ENCODE data around the gene JMJD8.
"Not testable (repeated sequence)": the region's sequence is repeated elsewhere in the genome, so short reads cannot be mapped to it uniquely, and the experiment has no call there.

Gene JMJD8

DNA sequence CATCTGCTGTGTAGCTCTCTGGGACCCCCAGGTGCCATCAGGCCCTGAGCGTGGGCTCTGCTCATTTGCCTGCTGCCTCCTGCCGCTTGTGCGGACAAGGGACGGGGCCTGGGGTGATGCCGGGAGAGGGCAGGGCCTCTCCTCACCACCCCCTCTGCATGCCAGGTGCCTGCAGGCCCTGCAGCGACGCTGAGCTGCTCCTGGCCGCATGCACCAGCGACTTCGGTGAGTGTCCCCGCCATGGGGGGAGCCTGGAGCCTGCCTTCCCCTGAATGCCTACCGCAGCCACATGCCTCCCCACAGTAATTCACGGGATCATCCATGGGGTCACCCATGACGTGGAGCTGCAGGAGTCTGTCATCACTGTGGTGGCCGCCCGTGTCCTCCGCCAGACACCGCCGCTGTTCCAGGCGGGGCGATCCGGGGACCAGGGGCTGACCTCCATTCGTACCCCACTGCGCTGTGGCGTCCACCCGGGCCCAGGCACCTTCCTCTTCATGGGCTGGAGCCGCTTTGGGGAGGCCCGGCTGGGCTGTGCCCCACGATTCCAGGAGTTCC, 32.7 kb upstream of the JMJD8 start:
- H3K9me3 Mint-ChIP-seq, result no peaks in the 10 kb centered on the region
- H3K4me1 Mint-ChIP-seq (ENCODE audit: low read depth), result peaks cover 27% of the 10 kb centered on the region
- peak overlapping the region; percentile 67 for H3K4me3 Mint-ChIP-seq
- no peak overlapping the region for H3K27ac Mint-ChIP-seq
- no peaks in the 10 kb centered on the region for H3K36me3 Mint-ChIP-seq (ENCODE audit: low read depth)
- peaks cover 12% of the 10 kb centered on the region for H3K27me3 Mint-ChIP-seq

DNA sequence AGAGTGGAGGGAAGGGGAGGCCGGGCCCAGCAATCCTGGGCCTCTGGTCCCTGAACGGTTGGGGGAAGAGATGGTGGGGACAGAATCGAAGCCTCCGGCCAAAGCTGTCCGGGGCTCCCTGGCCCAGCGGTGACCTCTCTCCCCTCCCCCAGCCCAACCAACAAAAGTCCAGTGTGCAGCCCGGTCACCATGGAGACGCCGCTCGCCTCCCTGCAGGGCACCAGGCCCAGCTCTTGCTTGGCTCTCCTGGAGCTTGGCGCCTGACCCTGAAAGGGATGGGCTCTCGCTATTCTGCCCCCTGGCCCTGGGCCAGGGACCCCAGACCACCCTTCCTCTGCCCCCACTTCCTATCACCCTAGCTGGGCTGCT, 32.0 kb upstream of the JMJD8 start:
- no peak overlapping the region for H3K27ac Mint-ChIP-seq
- H3K9me3 Mint-ChIP-seq, result no peaks in the 10 kb centered on the region
- H3K4me1 Mint-ChIP-seq (ENCODE audit: low read depth), result peaks cover 27% of the 10 kb centered on the region
- H3K27me3 Mint-ChIP-seq, result peaks cover 12% of the 10 kb centered on the region
- no peaks in the 10 kb centered on the region for H3K36me3 Mint-ChIP-seq (ENCODE audit: low read depth)
- peak overlapping the region; percentile 67 for H3K4me3 Mint-ChIP-seq

DNA sequence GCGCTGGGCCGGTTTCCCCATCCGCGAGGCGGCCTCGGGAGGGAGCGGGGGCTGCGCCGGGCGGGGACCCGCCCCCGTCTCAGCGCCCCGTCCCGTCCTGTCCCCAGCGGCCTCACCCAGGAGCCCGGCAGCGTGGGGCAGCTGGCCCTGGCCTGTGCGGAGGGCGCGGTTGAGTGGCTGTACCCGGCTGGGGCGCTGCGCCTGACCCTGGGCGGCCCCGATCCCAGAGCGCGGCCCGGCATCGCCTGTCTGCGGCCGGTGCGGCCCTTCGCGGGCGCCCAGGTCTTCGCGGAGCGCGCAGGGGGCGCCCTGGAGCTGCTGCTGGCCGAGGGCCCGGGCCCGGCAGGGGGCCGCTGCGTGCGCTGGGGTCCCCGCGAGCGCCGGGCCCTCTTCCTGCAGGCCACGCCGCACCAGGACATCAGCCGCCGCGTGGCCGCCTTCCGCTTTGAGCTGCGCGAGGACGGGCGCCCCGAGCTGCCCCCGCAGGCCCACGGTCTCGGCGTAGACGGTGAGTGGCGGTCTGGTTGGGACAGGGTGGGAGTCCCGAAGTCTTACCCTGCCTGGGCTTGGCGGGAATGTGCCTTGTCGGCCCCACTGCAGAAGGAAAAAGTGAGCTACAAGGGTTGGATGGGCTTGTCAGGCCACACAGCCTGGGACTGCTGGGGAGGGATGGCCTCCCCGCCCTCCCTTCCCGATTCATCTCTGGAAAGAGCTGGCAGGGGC, 31.5 kb upstream of the JMJD8 start:
- Mint-ChIP-seq H3K4me1 (ENCODE audit: low read depth) (peaks cover 27% of the 10 kb centered on the region), H3K27me3 (peaks cover 12% of the 10 kb centered on the region), H3K9me3 (no peaks in the 10 kb centered on the region), H3K27ac (no peak overlapping the region), H3K4me3 (peak overlapping the region; percentile 67), H3K36me3 (ENCODE audit: low read depth) (no peaks in the 10 kb centered on the region)

DNA sequence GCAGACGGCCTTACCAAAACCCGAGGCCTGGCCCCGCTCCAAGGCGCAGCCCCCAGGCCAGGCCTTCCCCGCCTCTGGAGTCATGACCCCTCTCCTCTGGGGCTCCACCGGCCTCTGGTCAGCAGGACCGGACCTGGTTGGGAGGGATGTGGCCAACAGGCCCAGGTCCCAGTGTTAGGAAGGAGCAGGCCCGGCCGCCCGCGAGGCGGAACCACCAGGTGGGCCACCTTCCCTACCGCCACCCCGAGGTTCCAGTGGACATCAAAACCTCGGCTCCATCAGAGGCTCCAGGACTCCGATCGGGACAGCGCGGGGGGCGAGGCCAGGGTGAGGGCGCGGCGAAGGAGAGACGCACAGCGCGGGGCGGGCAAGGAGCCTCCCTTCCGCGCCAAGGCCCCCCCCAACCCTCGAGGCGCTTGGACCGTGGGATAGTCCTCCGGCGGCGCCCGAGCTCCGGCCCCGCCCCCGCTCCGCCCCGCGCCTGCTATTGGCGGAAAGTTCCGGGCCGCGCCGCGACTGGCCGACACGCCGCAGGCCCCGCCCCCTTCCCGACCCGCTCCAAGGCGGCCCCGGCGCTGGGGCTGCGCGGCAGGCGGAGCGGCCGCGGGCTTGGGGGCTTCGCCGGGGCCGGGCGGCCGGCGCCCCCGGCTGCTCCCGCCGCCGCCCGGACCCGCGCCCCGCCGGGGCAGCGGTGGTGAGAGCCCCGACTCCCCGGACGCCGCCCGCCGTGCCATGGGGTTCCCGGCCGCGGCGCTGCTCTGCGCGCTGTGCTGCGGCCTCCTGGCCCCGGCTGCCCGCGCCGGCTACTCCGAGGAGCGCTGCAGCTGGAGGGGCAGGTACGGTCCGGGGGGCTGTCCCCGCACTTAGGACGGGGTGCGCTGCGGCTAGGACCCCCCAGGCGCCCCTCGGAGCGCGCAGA, 30.7 kb upstream of the JMJD8 start, which contains the start of gene METRN:
Gene METRN, plus strand, starts transcription at position 561 of the 919 bp plus-strand sequence. Its CDS starts 172 bp downstream, at position 733.
- H3K4me1 Mint-ChIP-seq (ENCODE audit: low read depth), result peaks cover 20% of the 10 kb centered on the region
- H3K4me3 Mint-ChIP-seq, result peak within 1 kb of the TSS; percentile 67
- H3K9me3 Mint-ChIP-seq, result no peaks in the 10 kb centered on the region
- no peak within 1 kb of the TSS for H3K27ac Mint-ChIP-seq
- H3K27me3 Mint-ChIP-seq, result peaks cover 18% of the 10 kb centered on the region
- H3K36me3 Mint-ChIP-seq (ENCODE audit: low read depth), result no peaks in the 10 kb centered on the region

DNA sequence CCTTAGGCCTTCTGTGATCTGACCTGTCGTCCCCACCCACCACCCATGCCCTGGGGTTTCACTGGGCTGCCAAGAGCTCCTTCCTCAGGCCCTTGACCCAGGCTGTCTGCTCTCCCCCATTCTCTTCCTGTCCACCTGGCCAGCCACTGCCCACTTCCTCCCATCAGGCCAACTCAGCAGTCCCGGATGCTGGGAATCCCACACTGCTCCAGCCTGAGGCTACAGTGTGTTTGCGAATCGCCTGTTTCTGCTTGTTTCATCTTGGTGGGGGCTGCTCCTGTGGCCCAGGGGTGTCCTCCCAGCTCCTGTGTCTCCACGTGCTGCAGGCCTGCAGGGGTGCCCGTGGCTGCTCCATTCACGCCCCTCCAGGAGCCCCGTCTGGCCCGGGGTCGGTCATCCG, 29.9 kb upstream of the JMJD8 start:
- no peak overlapping the region for H3K27ac Mint-ChIP-seq
- H3K36me3 Mint-ChIP-seq (ENCODE audit: low read depth), result no peaks in the 10 kb centered on the region
- peaks cover 24% of the 10 kb centered on the region for H3K27me3 Mint-ChIP-seq
- no peaks in the 10 kb centered on the region for H3K9me3 Mint-ChIP-seq
- H3K4me3 Mint-ChIP-seq, result no peak overlapping the region
- H3K4me1 Mint-ChIP-seq (ENCODE audit: low read depth), result peaks cover 12% of the 10 kb centered on the region

DNA sequence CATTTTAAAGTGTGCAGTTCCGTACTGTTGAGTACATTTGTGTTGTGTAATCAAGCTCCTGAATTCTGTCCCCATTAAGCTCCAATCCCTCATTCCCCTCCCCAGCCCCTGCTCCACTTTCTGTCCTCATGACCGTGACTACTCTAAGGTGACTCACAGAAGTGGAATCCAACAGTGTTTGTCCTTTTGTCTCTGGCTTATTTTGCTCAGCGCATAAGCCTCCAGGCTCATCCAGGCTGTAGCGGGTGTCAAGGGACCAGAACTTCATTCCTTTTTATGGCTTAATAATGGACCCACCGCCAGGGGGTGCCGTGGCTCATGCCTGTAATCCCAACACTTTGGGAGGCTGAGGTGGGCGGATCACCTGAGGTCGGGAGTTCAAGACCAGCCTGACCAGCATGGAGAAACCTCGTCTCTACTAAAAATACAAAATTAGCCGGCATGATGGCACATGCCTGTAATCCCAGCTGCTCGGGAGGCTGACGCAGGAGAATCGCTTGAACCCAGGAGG, 28.7 kb upstream of the JMJD8 start:
- H3K27me3 Mint-ChIP-seq, result peaks cover 32% of the 10 kb centered on the region
- not testable (repeated sequence) for H3K36me3 Mint-ChIP-seq (ENCODE audit: low read depth); H3K4me1 Mint-ChIP-seq (ENCODE audit: low read depth); H3K4me3 Mint-ChIP-seq; H3K9me3 Mint-ChIP-seq; H3K27ac Mint-ChIP-seq

DNA sequence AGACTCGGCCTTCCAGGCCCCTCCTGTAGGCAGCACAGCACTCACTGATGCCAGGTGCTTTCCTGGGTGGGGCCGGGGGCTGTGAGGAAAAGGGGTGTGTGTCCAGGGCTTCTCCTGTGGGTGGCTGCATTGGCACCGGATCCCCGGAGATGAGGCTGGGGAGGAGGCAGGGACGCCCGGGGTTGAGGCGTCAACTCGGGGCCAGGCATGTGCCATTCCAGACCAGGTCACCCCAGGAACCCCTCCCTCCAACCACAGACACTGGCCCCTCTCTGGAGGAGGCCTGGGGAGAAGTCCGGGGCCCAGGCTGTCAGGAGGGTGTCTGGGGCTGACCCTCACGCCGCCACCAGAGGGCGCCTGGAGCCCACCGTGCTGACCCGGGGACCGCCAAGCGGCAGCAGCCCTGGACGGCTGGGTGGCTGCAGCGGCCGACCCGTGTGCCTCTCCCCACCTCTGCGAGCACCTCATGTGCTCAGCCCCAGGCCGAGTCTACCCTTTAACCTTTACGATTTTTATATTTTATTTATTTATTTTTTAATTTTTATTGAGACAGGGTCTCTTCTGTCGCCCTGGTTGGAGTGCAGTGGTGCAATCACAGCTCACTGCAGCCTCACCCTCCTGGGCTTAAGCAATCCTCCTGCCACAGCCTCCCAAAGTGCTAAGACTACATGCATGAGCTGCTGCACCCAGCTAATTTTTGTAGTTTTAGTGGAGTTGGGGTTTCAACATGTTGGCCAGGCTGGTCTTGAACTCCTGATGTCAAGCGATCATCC, 27.6 kb upstream of the JMJD8 start:
- no peak overlapping the region for H3K4me3 Mint-ChIP-seq
- H3K27ac Mint-ChIP-seq, result no peak overlapping the region
- peaks cover 7% of the 10 kb centered on the region for H3K4me1 Mint-ChIP-seq (ENCODE audit: low read depth)
- no peaks in the 10 kb centered on the region for H3K9me3 Mint-ChIP-seq
- peaks cover 39% of the 10 kb centered on the region for H3K27me3 Mint-ChIP-seq
- H3K36me3 Mint-ChIP-seq (ENCODE audit: low read depth), result no peaks in the 10 kb centered on the region

DNA sequence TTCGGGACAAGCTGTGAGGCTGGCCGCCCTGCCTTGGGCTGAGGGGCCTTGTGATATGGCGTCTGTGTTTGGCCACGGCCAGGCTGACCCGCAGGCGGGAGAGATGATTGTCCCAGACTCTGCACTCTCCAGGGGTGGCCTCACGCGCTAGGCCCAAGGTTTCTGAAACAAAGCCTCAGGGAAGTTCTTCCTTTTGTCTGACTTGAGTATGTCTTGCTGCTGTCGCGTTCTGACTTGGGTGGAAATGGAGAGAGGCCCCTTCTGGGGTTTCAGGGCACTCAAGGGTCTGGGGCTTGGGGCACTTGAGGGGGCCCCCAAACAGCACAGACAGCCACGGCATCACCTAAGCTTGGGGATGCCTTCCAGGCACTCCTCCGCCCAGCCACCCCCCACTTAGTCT, 26.9 kb upstream of the JMJD8 start:
- Mint-ChIP-seq H3K27ac (no peak overlapping the region), H3K27me3 (peaks cover 45% of the 10 kb centered on the region), H3K4me3 (no peak overlapping the region), H3K4me1 (ENCODE audit: low read depth) (peaks cover 3% of the 10 kb centered on the region), H3K36me3 (ENCODE audit: low read depth) (no peaks in the 10 kb centered on the region), H3K9me3 (no peaks in the 10 kb centered on the region)

DNA sequence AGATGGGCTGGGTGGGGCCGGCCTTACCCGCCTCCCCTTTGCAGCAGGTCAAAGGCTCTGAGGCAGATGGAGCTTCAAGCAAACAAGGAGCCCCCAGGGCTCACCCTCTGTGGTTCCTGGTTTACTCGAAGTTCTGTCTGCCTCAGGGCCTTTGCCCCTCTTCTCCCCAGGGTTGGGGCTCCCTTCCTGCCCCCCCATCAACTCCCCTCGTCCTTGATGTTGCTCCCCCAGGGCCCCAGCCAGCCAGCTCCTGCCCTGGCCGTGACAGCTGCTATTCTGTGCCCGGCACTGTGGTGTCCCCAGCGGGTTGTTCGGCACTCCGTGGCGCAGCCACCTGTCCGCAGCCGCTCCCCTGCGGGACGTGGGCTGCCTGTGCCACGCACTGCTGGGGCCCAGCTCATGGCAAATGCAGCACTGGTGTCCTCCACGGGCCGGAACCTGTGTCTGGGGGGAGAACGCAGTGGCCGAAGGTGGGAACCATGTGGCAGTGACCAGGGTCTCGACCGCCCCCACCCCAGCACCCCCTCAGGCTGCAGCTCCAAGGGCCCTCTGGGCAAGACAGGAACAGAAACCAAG, 26.5 kb upstream of the JMJD8 start:
- Mint-ChIP-seq H3K4me1 (ENCODE audit: low read depth) (no peaks in the 10 kb centered on the region), H3K27me3 (peaks cover 45% of the 10 kb centered on the region), H3K9me3 (no peaks in the 10 kb centered on the region), H3K27ac (no peak overlapping the region), H3K4me3 (no peak overlapping the region), H3K36me3 (ENCODE audit: low read depth) (no peaks in the 10 kb centered on the region)

DNA sequence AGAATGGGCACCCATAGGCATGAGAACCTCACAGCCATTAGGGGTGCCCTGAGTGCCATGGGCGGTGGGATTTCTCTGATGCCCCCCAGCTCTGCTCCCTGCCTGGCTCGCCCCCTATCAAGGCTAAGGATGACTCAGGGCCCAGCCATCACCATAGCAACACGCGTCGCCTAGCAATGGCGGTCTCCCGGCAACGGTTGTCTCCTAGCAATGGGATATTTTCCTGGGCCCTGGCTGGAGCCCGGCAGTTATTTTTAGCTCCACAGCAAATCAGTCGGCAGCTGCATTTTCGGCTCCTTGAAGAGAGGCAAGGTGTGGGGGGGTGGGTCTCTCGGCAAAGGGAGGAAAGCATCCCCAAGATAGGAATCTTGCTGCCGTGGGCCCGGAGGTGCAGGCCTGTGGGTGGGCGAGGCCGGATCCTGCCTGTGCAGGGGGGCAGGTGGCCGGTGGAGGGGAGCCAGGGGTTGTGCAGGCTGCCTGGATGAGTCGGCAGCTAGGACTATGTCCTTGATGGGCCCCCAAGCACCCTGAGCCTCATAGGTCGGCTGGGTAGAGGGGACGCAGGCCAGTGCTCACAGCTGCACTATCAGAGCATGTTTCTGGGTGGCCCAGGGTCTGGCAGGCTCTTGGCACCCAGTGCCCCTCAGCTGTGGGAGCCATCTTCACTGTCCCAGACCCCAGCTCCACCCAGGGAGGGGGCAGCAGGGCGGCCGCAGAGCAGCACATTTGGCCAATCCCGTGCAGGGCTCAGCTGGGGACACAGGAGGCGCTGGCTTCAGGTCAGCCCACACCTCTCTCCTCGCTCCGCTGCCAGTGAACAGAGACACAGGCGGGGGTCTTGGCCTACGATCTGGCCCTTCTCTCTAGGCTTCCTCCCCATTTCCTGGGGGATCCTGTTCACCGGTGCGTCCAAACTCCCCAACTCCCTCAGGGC, 25.7 kb upstream of the JMJD8 start:
- no peak overlapping the region for H3K27ac Mint-ChIP-seq
- H3K4me3 Mint-ChIP-seq, result no peak overlapping the region
- no peaks in the 10 kb centered on the region for H3K36me3 Mint-ChIP-seq (ENCODE audit: low read depth)
- peaks cover 45% of the 10 kb centered on the region for H3K27me3 Mint-ChIP-seq
- no peaks in the 10 kb centered on the region for H3K4me1 Mint-ChIP-seq (ENCODE audit: low read depth)
- H3K9me3 Mint-ChIP-seq, result no peaks in the 10 kb centered on the region

DNA sequence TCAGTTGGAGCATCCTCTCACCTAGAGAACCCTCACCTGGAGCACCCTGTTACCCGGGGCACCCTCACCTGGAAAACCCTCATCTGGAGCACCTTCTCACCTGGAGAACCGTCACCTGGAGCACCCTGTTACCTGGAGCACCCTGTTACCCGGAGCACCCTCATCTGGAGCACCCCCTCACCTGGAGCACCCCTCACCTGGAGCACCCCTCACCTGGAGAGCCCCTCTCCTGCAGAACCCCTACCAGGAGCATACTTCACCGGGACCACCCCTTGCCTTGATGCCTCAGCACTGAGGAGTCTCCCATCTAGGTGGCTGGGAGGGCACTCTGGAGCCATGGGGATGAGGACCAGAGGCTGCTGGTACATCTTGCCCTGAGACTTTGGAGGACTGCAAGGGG, 24.8 kb upstream of the JMJD8 start:
- no peaks in the 10 kb centered on the region for H3K9me3 Mint-ChIP-seq
- H3K27me3 Mint-ChIP-seq, result peaks cover 42% of the 10 kb centered on the region
- no peaks in the 10 kb centered on the region for H3K36me3 Mint-ChIP-seq (ENCODE audit: low read depth)
- no peaks in the 10 kb centered on the region for H3K4me1 Mint-ChIP-seq (ENCODE audit: low read depth)
- no peak overlapping the region for H3K27ac Mint-ChIP-seq
- H3K4me3 Mint-ChIP-seq, result no peak overlapping the region

DNA sequence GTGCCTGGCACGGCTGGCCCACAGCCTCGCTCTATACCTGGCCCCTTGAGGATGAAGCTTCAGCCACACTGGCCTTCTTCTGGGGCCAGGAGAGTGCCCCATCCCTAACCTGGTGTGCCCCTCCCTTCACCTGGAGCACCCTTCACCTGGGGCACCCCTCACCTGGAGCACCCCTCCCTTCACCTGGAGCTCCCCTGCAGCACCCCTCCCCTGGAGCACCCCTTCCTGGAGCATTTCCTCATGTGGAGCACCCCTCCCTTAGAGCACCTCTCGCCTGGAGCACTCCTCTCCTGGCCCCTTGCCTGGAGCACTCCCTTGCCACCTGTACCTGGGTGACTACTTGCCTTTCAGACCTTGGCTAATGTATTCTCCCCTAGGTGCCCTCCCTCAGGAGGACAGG, 23.9 kb upstream of the JMJD8 start:
- H3K4me1 Mint-ChIP-seq (ENCODE audit: low read depth), result no peaks in the 10 kb centered on the region
- H3K4me3 Mint-ChIP-seq, result no peak overlapping the region
- no peak overlapping the region for H3K27ac Mint-ChIP-seq
- H3K27me3 Mint-ChIP-seq, result peaks cover 43% of the 10 kb centered on the region
- H3K36me3 Mint-ChIP-seq (ENCODE audit: low read depth), result no peaks in the 10 kb centered on the region
- H3K9me3 Mint-ChIP-seq, result no peaks in the 10 kb centered on the region

DNA sequence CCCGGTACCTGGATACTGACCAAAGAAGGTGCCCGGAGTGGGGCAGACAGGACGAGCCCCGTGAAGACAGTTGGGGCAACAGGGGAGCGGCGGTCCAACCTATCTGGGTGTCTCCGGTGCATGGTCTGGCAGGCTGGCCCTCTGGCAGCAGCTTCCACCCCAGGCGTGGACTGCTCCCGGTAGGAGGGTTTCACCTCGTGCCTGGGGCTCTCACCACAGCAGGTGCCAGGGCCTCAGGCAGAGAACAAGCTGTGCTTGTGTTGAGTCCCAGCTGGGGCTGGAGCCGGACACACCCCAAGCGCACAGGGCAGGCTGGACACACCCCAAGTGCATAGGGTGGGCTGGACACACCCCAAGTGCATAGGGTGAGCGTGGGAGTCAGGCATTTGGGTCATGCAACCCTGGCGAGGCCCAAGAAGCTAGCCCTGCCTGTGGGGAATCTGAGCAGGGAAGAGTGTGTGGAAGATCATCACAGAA, 23.0 kb upstream of the JMJD8 start:
- Mint-ChIP-seq H3K27me3 (peaks cover 48% of the 10 kb centered on the region), H3K4me3 (no peak overlapping the region)

More for the DNA sequence above, 23.0 kb upstream of the JMJD8 start:
- H3K9me3 Mint-ChIP-seq, result no peaks in the 10 kb centered on the region
- no peaks in the 10 kb centered on the region for H3K36me3 Mint-ChIP-seq (ENCODE audit: low read depth)
- H3K4me1 Mint-ChIP-seq (ENCODE audit: low read depth), result no peaks in the 10 kb centered on the region
- H3K27ac Mint-ChIP-seq, result no peak overlapping the region

All from stimulated activated naive CD8-positive, alpha-beta T cell treated with anti-CD3 and anti-CD28 coated beads, Interleukin-15, Interleukin-2, amounts not matched to agents 100 ng/mL and 50 ng/mL, for 24 hours (primary cell).